ENCODE measurements around the gene ZNF649.

The ZNF649 gene

DNA sequence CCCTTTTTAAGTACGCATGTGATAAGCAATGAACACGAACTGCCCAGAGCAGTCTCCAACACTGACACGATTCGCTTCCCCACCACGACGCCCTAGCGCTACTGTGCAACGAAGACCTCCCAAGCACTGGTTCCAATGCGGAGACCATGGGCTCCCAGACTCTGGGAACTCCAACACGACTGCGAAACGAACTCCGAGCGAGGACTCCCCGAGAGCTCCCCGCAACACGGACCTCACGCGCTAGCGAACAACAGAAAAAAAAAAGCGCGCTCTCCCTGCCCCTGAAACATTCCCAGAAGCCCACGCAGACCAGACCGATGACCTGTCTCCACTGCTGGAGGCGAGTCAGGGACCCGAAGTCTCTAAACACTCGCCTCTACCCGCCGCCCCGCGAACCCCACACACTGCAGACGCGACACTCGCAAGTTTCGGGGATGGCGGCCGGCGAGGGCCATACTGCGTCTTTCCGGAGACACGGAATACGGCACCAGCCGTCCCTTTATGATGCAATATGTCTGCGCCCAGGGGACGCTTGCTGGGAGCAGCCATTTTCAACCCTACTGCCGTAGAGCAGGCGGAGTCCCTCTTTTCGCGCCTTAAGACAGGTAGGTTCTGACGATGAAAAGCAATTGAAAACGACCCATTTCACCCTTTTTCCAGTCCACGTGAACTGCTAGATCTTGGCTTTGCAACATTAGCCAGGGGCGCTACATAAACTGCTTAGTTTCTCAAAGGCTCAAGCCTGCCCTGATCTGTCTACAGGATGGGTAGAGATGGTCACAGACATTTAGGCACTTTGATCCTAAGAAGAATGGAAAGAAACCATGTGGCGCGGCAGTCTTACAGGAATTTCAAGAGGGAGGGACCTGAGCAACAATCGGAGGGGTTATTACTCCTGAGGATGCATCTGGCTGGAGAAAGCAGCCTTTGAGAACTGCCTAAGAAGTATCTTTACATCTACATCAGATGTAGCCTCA is 17.0 kb downstream of the ZNF649 start, which contains the start of gene ZNF577:
ZNF577 (minus strand) TSS at position 430 of the 977 bp plus-strand sequence. CDS start 7,569 bp downstream, outside the sequence.
- peak; percentile 88 to 96 for DNase-seq

DNA sequence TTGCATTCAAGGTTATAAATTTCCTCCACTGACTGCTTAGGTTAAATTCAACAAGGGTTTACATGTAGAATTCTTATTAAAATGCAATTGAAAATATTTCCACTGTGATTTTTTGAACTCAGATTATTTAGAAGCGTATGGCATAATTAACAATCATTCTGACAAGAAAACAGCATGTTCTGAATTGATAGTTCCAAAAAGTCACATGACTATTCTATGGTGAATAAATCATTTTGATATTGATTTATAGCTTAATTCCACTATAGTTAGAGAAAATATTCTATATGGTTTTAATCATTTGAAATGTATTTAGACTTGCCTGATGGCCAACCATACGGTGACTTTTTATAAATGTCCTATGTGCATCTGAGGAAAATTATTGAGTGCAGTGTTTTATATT is 20.1 kb downstream of the ZNF649 start:
- DNase-seq: no peak

DNA sequence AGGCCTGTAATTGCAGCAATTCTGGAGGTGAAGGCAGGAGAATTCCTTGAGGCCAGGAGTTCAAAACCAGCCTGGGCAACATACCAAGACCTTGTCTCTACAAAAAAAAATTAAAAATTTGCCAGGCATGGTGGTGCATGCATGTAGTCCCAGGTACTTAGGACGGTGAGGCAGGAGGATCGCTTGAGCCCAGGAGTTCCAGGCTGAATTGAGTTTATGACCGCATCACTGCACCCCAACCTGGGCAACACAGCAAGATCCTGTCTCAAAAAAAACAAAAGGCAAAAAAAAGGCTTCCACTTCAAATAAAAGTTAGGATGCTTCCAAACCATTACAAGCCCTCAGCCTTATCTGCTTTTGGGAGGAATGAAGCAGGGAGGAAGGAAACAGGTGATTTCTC is 22.3 kb downstream of the ZNF649 start:
- no peak for DNase-seq

DNA sequence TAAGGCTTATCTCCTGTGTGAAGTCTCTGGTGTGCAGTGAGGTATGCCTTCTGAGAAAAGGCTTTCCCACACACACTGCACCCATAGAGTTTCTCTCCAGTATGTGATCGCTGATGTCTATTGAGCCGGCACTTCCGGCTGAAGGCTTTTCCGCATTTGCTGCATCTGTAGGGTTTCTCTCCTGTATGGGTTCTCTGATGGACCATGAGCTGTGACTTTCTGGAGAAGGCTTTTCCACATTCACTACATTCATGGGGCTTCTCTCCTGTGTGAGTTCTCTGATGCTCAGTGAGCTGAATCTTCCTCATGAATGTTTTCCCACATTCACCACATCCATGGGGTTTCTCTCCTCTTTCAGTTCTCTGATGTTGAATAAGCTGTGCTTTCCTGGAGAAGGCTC is 31.7 kb downstream of the ZNF649 start:
- no peak for DNase-seq

DNA sequence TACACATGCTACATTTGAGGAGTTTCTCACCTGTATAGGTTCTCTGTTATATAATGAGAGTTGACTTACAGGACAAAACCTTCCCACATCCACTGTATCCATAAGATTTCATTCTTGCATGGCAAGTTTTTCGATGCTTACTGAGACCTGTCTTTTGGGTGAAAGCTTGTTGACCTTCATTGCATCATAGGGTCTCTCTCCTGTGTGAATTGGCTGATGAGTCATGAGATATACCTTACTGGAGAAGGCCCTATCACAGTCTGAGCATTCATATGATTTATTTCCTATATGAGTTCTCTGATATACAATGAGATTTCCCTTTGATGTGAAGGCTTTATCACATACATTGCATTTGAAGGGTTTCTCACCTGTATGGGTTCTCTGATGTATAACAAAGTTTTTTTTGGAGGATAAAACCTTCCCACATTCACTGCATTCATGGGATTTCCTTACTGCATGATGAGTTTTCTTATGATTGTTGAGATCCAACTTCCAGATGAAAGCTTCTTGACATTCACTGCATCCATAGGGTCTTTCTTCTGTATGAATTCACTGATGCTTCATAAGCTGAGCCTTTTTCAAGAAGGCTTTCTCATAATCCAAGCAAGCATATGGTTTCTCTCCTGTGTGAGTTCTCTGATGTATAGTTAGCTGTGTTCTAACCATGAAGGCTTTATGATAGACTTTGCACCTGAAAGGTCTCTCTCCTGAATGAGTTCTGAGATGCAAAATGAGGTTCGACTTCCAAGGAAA is 42.8 kb downstream of the ZNF649 start:
- DNase-seq: no peak

All from NCI-H524 (cell line).